Activated CD8-positive, alpha-beta T cell treated with anti-CD3 and anti-CD28 coated beads for 36 hours (primary cell): ENCODE measurements around the gene KIF27. TPM values are rescaled to one million over a fixed set of nuclear protein-coding genes. Genes with fewer than 3 reads are reported as not detected.
A peak's percentile ranks its signal among the peaks of the same experiment; 100 is the strongest.

Source experiments
- ATAC-seq: fragments of 200-7000 bp; cut with Tn5 transposase; one replicate; pipeline ENCODE4 v1.10.0; 2021; ENCODE audit warnings: mild to moderate bottlenecking, moderate library complexity
- CTCF ChIA-PET: fragments of 350-600 bp; sonication (Branson Sonifier 250); formaldehyde crosslinking; loops from one replicate; lab custom pipeline; 2021; ENCODE audit warnings: antibody characterized with exemption; lab: Charles Lee
- POLR2A ChIA-PET: fragments of 350-600 bp; sonication (Branson Sonifier 250); formaldehyde crosslinking; loops from one replicate; lab custom pipeline; 2021; ENCODE audit warnings: antibody characterized with exemption; lab: Charles Lee
- DNase-seq: peaks from one replicate; pipeline ENCODE4 v3.0.0-alpha.2; 2020
- H3K27ac Mint-ChIP-seq: one replicate; pipeline ENCODE4 v1.8.0; 2021; ENCODE audit warnings: mild to moderate bottlenecking, mixed read lengths
- H3K27me3 Mint-ChIP-seq: one replicate; pipeline ENCODE4 v1.8.0; 2021; ENCODE audit warnings: mixed read lengths
- H3K36me3 Mint-ChIP-seq: one replicate; pipeline ENCODE4 v1.8.0; 2021; ENCODE audit warnings: low read depth, mixed read lengths
- H3K4me1 Mint-ChIP-seq: one replicate; pipeline ENCODE4 v1.8.0; 2021; ENCODE audit warnings: low read depth, mixed read lengths
- H3K4me3 Mint-ChIP-seq: one replicate; pipeline ENCODE4 v1.8.0; 2021; ENCODE audit warnings: mild to moderate bottlenecking, moderate library complexity, mixed read lengths
- H3K9me3 Mint-ChIP-seq: one replicate; pipeline ENCODE4 v1.8.0; 2021; ENCODE audit warnings: mixed read lengths
- intact Hi-C: fragments of 100-400 bp; cut with micrococcal nuclease; formaldehyde crosslinking; loops from one replicate; pipeline ENCODE4 v1.10.0; 2022
- microRNA-seq: library from miRNA; unstranded; fragments of <30 nt; microRNA quantifications from one replicate; pipeline ENCODE4 v1.2.0, GENCODE V29; 2022; ENCODE audit warnings: borderline microRNAs expressed, borderline replicate concordance
- total RNA-seq, 2 experiments: library from RNA; stranded (reverse); gene quantifications; one replicate each; pipeline ENCODE4 v1.2.3, GENCODE V29; 2021
- TF ChIP-seq, protein P1 (sequence below): fragments of 200-600 bp; IDR thresholded peaks from one replicate; pipeline ENCODE4 v1.8.0; 2022; ENCODE audit warnings: antibody characterized with exemption, mild to moderate bottlenecking

KIF27 gene
- total RNA-seq, 2 experiments from 2014 or later: 2.6 to 3.4 TPM

DNA sequence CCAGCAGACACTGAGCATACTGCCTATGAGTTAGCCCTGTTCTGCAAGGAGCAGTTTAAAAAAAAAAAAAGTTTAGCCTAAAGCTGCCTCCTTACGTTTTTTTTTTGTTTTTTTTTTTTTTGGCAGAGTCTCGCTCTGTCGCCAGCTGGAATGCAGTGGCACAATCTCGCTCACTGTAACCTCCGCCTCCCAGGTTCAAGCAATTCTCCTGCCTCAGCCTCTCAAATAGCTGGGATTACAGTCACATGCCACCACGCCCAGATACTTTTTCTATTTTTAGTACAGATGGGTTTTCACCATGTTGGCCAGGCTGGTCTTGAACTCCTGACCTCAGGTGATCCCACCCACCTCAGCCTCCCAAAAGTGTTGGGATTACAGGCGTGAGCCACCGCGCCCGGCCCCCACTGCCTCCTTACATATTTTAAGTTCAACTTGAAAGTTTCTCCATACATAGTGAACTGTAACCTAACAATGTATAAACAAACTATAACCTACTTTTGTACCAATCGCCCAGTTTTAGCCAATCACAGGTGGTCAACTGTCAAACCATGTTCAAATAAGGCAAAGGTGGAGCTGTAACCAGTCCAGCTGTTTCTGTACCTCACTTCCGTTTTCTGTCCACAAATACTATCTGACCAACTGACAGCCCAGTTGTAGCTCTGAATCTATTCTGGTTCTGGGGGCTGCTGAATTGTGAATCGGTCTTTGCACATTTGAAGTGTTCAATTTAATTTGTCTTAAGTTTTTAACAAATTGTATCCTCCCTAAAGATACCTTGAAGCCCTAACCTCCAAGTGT is 120.8 kb downstream of the KIF27 start:
- Mint-ChIP-seq H3K4me1 (no peaks in the 10 kb centered on the region), H3K27ac (no peak overlapping the region), H3K9me3 (no peaks in the 10 kb centered on the region), H3K27me3 (no peaks in the 10 kb centered on the region), H3K4me3 (no peak overlapping the region), H3K36me3 (peaks cover 3% of the 10 kb centered on the region)
- TF ChIP-seq, protein P1, sequence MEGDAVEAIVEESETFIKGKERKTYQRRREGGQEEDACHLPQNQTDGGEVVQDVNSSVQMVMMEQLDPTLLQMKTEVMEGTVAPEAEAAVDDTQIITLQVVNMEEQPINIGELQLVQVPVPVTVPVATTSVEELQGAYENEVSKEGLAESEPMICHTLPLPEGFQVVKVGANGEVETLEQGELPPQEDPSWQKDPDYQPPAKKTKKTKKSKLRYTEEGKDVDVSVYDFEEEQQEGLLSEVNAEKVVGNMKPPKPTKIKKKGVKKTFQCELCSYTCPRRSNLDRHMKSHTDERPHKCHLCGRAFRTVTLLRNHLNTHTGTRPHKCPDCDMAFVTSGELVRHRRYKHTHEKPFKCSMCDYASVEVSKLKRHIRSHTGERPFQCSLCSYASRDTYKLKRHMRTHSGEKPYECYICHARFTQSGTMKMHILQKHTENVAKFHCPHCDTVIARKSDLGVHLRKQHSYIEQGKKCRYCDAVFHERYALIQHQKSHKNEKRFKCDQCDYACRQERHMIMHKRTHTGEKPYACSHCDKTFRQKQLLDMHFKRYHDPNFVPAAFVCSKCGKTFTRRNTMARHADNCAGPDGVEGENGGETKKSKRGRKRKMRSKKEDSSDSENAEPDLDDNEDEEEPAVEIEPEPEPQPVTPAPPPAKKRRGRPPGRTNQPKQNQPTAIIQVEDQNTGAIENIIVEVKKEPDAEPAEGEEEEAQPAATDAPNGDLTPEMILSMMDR: no peak
- ATAC-seq: no peak
- ChIA-PET CTCF (no interaction called here), POLR2A (no interaction called here)
- DNase-seq: no peak
- intact Hi-C loops: no loop called here

DNA sequence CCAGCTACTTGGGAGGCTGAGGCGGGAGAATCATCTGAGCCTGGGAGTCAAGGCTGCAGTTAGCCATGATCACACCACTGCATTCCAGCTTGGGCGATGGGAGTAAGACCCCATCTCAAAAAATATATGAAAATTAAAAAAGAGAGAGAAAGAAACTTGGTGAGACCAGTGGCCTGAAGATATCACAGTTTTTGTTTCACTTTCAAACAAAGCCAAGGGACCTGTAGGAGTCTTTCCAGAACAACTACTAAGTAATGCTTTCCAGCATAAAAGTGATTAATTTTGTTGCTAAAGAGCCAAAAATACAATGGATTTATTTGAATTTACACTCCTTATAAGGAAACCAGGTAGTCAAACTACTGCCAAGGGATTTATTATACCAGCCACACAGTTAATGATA is 127.2 kb downstream of the KIF27 start:
- no peak overlapping the region for H3K27ac Mint-ChIP-seq

DNA sequence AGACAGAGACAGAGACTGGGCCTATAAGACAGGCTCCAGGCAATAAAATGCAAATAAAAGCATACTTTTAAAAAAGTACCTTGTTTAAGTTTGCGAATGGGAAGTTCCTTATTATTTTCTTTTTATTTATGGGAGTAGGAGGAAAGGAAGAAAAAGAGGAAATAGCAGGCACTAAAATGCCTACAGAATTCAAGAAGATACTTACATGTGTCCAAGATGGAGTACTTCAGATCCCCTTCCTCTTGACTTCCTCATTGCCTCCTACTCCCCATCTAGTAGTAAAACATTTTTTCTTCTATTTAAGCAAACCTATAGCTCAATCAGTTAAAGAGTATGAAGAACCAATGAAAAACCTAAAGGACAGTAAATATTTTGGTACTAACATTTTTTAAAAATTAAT is 128.5 kb downstream of the KIF27 start:
- Mint-ChIP-seq H3K27me3 (no peaks in the 10 kb centered on the region), H3K4me3 (no peak overlapping the region), H3K4me1 (peaks cover 3% of the 10 kb centered on the region), H3K36me3 (no peaks in the 10 kb centered on the region), H3K9me3 (no peaks in the 10 kb centered on the region), H3K27ac (no peak overlapping the region)
- POLR2A ChIA-PET: no interaction called here
- TF ChIP-seq, protein P1: no peak
- no peak for ATAC-seq
- no peak for DNase-seq
- CTCF ChIA-PET: no interaction called here
- intact Hi-C loops: no loop called here

More for the DNA sequence above, 127.2 kb downstream of the KIF27 start:
- no peak for ATAC-seq
- intact Hi-C loops: no loop called here
- no peak overlapping the region for H3K4me3 Mint-ChIP-seq
- TF ChIP-seq, protein P1: no peak
- H3K27me3 Mint-ChIP-seq: no peaks in the 10 kb centered on the region
- no peaks in the 10 kb centered on the region for H3K9me3 Mint-ChIP-seq
- no peaks in the 10 kb centered on the region for H3K36me3 Mint-ChIP-seq
- ChIA-PET CTCF (no interaction called here), POLR2A (no interaction called here)
- H3K4me1 Mint-ChIP-seq: peaks cover 3% of the 10 kb centered on the region
- DNase-seq: no peak

Small RNA genes lying within 50 kb of the gene (microRNA-seq; reads per million reads assigned to microRNA genes)
- 374 reads per million, percentile 82 among the genes with 10 or more reads in this experiment for gene MIR7-1

Other genes with a start within 250 kb of the KIF27 start
- gene UBQLN1, start 213.5 kb downstream of the KIF27 start, total RNA-seq: 10 to 100 TPM; 80.1 to 92.9 TPM
- 1 to 10 TPM; 3.9 to 4.4 TPM for gene GKAP1, start 103.7 kb downstream of the KIF27 start, total RNA-seq
- 100 to 1,000 TPM; 761 to 773 TPM for gene HNRNPK, start 58.8 kb upstream of the KIF27 start, total RNA-seq
- 10 to 100 TPM; 20.1 to 20.6 TPM for gene RMI1, start 59.4 kb upstream of the KIF27 start, total RNA-seq